H9 (cell line): ENCODE measurements around the gene VAV2. TPM values are rescaled to one million over a fixed set of nuclear protein-coding genes. Genes with fewer than 3 reads are reported as not detected.

Source experiments
- DNase-seq: peaks from one replicate; pipeline ENCODE4 v3.0.0-alpha.2; 2017
- H2AFZ ChIP-seq: one replicate; pipeline ENCODE4 v1.6.1; 2013; ENCODE audit warnings: mild to moderate bottlenecking, low read length, control low read depth, moderate library complexity
- H2AK5ac ChIP-seq: 2 replicates; pipeline ENCODE4 v1.6.1; 2013; ENCODE audit warnings: low read length, control low read depth, mixed read lengths; ENCODE audit not compliant: insufficient read length
- H2BK120ac ChIP-seq: one replicate; pipeline ENCODE4 v1.6.1; 2013; ENCODE audit warnings: low read depth, mild to moderate bottlenecking, low read length, control low read depth, inconsistent platforms; ENCODE audit not compliant: poor library complexity, severe bottlenecking
- H2BK12ac ChIP-seq: 2 replicates; pipeline ENCODE4 v1.6.1; 2013; ENCODE audit warnings: low read length, control low read depth, mixed read lengths, low read depth; ENCODE audit not compliant: insufficient read length
- H2BK15ac ChIP-seq: 2 replicates; pipeline ENCODE4 v1.6.1; 2013; ENCODE audit warnings: low read depth, low read length, control low read depth
- H2BK20ac ChIP-seq: one replicate; pipeline ENCODE4 v1.6.1; 2013; ENCODE audit warnings: low read depth, mild to moderate bottlenecking, low read length, control low read depth, inconsistent platforms; ENCODE audit not compliant: poor library complexity, severe bottlenecking
- H2BK5ac ChIP-seq: 2 replicates; pipeline ENCODE4 v1.6.1; 2013; ENCODE audit warnings: low read length, control low read depth, mixed read lengths; ENCODE audit not compliant: insufficient read length
- H3K14ac ChIP-seq: 2 replicates; pipeline ENCODE4 v1.6.1; 2013; ENCODE audit warnings: low read length, control low read depth; ENCODE audit not compliant: insufficient read depth
- H3K18ac ChIP-seq: 2 replicates; pipeline ENCODE4 v1.6.1; 2013; ENCODE audit warnings: low read depth, mild to moderate bottlenecking, mixed read lengths, low read length, control low read depth; ENCODE audit not compliant: insufficient read length
- H3K23ac ChIP-seq: 2 replicates; pipeline ENCODE4 v1.6.1; 2013; ENCODE audit warnings: low read length, control low read depth, mixed read lengths, low read depth; ENCODE audit not compliant: insufficient read length
- H3K23me2 ChIP-seq: 2 replicates; pipeline ENCODE4 v1.6.1; 2013; ENCODE audit warnings: low read depth, mild to moderate bottlenecking, mixed read lengths, low read length, control low read depth; ENCODE audit not compliant: insufficient read length, poor library complexity, severe bottlenecking
- H3K27ac ChIP-seq: 2 replicates; pipeline ENCODE4 v1.5.1; 2013; ENCODE audit warnings: low read length, control low read depth, mixed read lengths, low read depth; ENCODE audit not compliant: insufficient read length
- H3K27me3 ChIP-seq: 2 replicates; pipeline ENCODE4 v1.6.1; 2013; ENCODE audit warnings: low read length, control low read depth, inconsistent platforms; ENCODE audit not compliant: insufficient read depth
- H3K4ac ChIP-seq: 2 replicates; pipeline ENCODE4 v1.6.1; 2013; ENCODE audit warnings: low read depth, mild to moderate bottlenecking, control low read depth, inconsistent platforms, low read length, moderate library complexity
- H3K4me1 ChIP-seq: 2 replicates; pipeline ENCODE4 v1.6.1; 2013; ENCODE audit warnings: low read length, control low read depth, inconsistent platforms; ENCODE audit not compliant: insufficient read depth
- H3K4me2 ChIP-seq: 2 replicates; pipeline ENCODE4 v1.6.1; 2013; ENCODE audit warnings: low read length, control low read depth, mixed read lengths; ENCODE audit not compliant: insufficient read length, insufficient read depth
- H3K56ac ChIP-seq: 2 replicates; pipeline ENCODE4 v1.6.1; 2013; ENCODE audit warnings: low read depth, mild to moderate bottlenecking, mixed read lengths, low read length, control low read depth; ENCODE audit not compliant: insufficient read length
- H3K79me1 ChIP-seq: 2 replicates; pipeline ENCODE4 v1.6.1; 2013; ENCODE audit warnings: low read depth, mild to moderate bottlenecking, moderate library complexity, low read length, control low read depth, inconsistent platforms; ENCODE audit not compliant: insufficient read depth, poor library complexity, severe bottlenecking
- H3K79me2 ChIP-seq: 2 replicates; pipeline ENCODE4 v1.6.1; 2013; ENCODE audit warnings: low read length, control low read depth, inconsistent platforms; ENCODE audit not compliant: insufficient read depth
- H3K9ac ChIP-seq: 2 replicates; pipeline ENCODE4 v1.6.1; 2013; ENCODE audit warnings: low read length, control low read depth, mixed read lengths; ENCODE audit not compliant: insufficient read length; ENCODE audit errors: extremely low read depth
- H3K9me3 ChIP-seq: one replicate; pipeline ENCODE4 v1.6.1; 2013; ENCODE audit warnings: low read depth, low read length, inconsistent platforms; ENCODE audit not compliant: control insufficient read depth
- H3T11ph ChIP-seq: one replicate; pipeline ENCODE4 v1.6.1; 2013; ENCODE audit warnings: mild to moderate bottlenecking, low read length, control low read depth, inconsistent platforms
- H4K20me1 ChIP-seq: one replicate; pipeline ENCODE4 v1.6.1; 2013; ENCODE audit not compliant: control insufficient read depth, insufficient read length, insufficient read depth
- H4K5ac ChIP-seq: 2 replicates; pipeline ENCODE4 v1.6.1; 2013; ENCODE audit warnings: low read depth, mild to moderate bottlenecking, mixed read lengths, low read length, control low read depth; ENCODE audit not compliant: insufficient read length
- H4K8ac ChIP-seq: replicated peaks from 2 replicates; pipeline ENCODE4 v1.6.1; 2013; ENCODE audit warnings: low read length, control low read depth, mixed read lengths, low read depth; ENCODE audit not compliant: insufficient read length
- H4K91ac ChIP-seq: 2 replicates; pipeline ENCODE4 v1.6.1; 2013; ENCODE audit warnings: low read depth, mild to moderate bottlenecking, moderate library complexity, mixed read lengths, low read length, control low read depth; ENCODE audit not compliant: insufficient read length
- H3K27ac Mint-ChIP-seq, 3 experiments: 2 replicates in 2 of 3; 3 replicates in 1 of 3; pipeline ENCODE4 v1.8.0; 2020 to 2021; ENCODE audit warnings: mixed read lengths in 3 of 3, mild to moderate bottlenecking in 1 of 3, moderate library complexity in 1 of 3
- H3K27me3 Mint-ChIP-seq: 2 replicates; pipeline ENCODE4 v1.8.0; 2021; ENCODE audit warnings: low read depth, mild to moderate bottlenecking, moderate library complexity, mixed read lengths
- H3K36me3 Mint-ChIP-seq, 3 experiments: 2 replicates in 2 of 3; 3 replicates in 1 of 3; pipeline ENCODE4 v1.8.0; 2020 to 2021; ENCODE audit warnings: low read depth in 3 of 3, mixed read lengths in 3 of 3; ENCODE audit not compliant: insufficient read depth in 1 of 3
- H3K4me1 Mint-ChIP-seq, 2 experiments: 2 replicates each; pipeline ENCODE4 v1.8.0; 2020; ENCODE audit warnings: mixed read lengths in 2 of 2
- H3K4me3 Mint-ChIP-seq, 2 experiments: 2 replicates in 1 of 2; 3 replicates in 1 of 2; pipeline ENCODE4 v1.8.0; 2020 to 2021; ENCODE audit warnings: mild to moderate bottlenecking in 2 of 2, mixed read lengths in 2 of 2, moderate library complexity in 1 of 2
- H3K9me3 Mint-ChIP-seq, 2 experiments: 2 replicates in 1 of 2; 3 replicates in 1 of 2; pipeline ENCODE4 v1.8.0; 2020; ENCODE audit warnings: mild to moderate bottlenecking in 2 of 2, mixed read lengths in 2 of 2, moderate library complexity in 1 of 2
- CTCF ChIP-seq: fragments of 200-600 bp; sonication (generic); conservative IDR thresholded peaks from 3 replicates; pipeline ENCODE4 v1.8.0; 2021; ENCODE audit warnings: antibody characterized with exemption, mild to moderate bottlenecking
- WGBS: extraction: QIAGEN DNeasy Blood & Tissue Kit; methylation state at CpG from one replicate; pipeline ENCODE4 v1.1.7; 2013; ENCODE audit warnings: missing lambda C conversion rate, low lambda C conversion rate, mixed read lengths; ENCODE audit not compliant: insufficient read length; ENCODE audit errors: extremely low coverage; 5-methylcytosine and 5-hydroxymethylcytosine counted together
- total RNA-seq: library from RNA; stranded (reverse); gene quantifications from 2 replicates; pipeline ENCODE4 v1.2.1, GENCODE V29; 2021

VAV2 gene
- total RNA-seq, 1 experiment from 2014 or later: 58.7 TPM

GRCh38 chr9:133862585-133863256 lies 129.4 kb downstream of the VAV2 start:
- no peak overlapping the region for H3T11ph ChIP-seq
- peaks cover 12% of the 10 kb centered on the region for H3K9me3 ChIP-seq
- H3K4me1 ChIP-seq: no peaks in the 10 kb centered on the region
- H3K27ac Mint-ChIP-seq: peak overlapping the region in 2 of 3 experiments; percentile 65 to 66; a peak in 4 of 7 replicates
- H3K79me2 ChIP-seq: no peaks in the 10 kb centered on the region; the same call in 1 of the 2 replicates
- H3K79me1 ChIP-seq: no peaks in the 10 kb centered on the region
- H4K8ac ChIP-seq: no peak overlapping the region
- no peak overlapping the region for H3K18ac ChIP-seq
- H2BK5ac ChIP-seq: no peak overlapping the region
- no peak overlapping the region for H4K5ac ChIP-seq
- H2AK5ac ChIP-seq: no peak overlapping the region
- peaks cover 20 to 32% (median 29%) of the 10 kb centered on the region in 3 experiments for H3K36me3 Mint-ChIP-seq
- no CpG with 5 or more reads among the region's 28 CpGs for WGBS
- H4K91ac ChIP-seq: no peak overlapping the region
- no peak overlapping the region for H2BK15ac ChIP-seq
- no peak overlapping the region for H3K4ac ChIP-seq
- no peaks in the 10 kb centered on the region for H4K20me1 ChIP-seq
- peaks cover 1% of the 10 kb centered on the region; the same call in 1 of the 2 replicates for H3K27me3 Mint-ChIP-seq
- H3K23me2 ChIP-seq: no peaks in the 10 kb centered on the region
- H3K4me3 Mint-ChIP-seq: no peak overlapping the region
- H2BK12ac ChIP-seq: no peak overlapping the region
- no peak overlapping the region for H2AFZ ChIP-seq
- H2BK20ac ChIP-seq: no peak overlapping the region
- no peak for TF ChIP-seq CTCF
- no peak overlapping the region for H2BK120ac ChIP-seq
- H3K4me1 Mint-ChIP-seq: peaks cover 16 to 29% of the 10 kb centered on the region in 2 experiments
- no peak overlapping the region for H3K9ac ChIP-seq
- no peak overlapping the region for H3K4me2 ChIP-seq
- DNase-seq: no peak
- H3K27ac ChIP-seq: no peak overlapping the region
- H3K56ac ChIP-seq: no peak overlapping the region
- H3K23ac ChIP-seq: no peak overlapping the region
- H3K14ac ChIP-seq: peak overlapping the region; percentile 1; the same call in 1 of the 2 replicates
- peaks cover 15 to 18% of the 10 kb centered on the region in 2 experiments for H3K9me3 Mint-ChIP-seq
- no peaks in the 10 kb centered on the region for H3K27me3 ChIP-seq
